ENCODE data around the gene VAC14. TPM values are rescaled to one million over a fixed set of nuclear protein-coding genes. Genes with fewer than 3 reads are reported as not detected.

The VAC14 gene
- polyA plus RNA-seq, 1 donor from 2014 or later, result 48.5 TPM

GRCh38 chr16:70638814-70639792 is 161.9 kb downstream of the VAC14 start:
- H3K4me3 Mint-ChIP-seq, result no peak overlapping the region
- H3K27me3 Mint-ChIP-seq, result peaks cover 7% of the 10 kb centered on the region
- no peaks in the 10 kb centered on the region for H3K9me3 Mint-ChIP-seq
- no peaks in the 10 kb centered on the region for H3K36me3 Mint-ChIP-seq
- no peaks in the 10 kb centered on the region for H3K4me1 Mint-ChIP-seq
- H3K27ac Mint-ChIP-seq, result no peak overlapping the region

Other genes with a start within 250 kb of the VAC14 start
- not detected for gene IL34, start 154.6 kb downstream of the VAC14 start, polyA plus RNA-seq
- 0.06 TPM for gene MTSS2, start 115.1 kb downstream of the VAC14 start, polyA plus RNA-seq

Measured in IgD-negative memory B cell (primary cell).